Stimulated activated CD8-positive, alpha-beta memory T cell treated with anti-CD3 and anti-CD28 coated beads, Interleukin-15, amount 100 ng/mL, for 24 hours (primary cell): ENCODE data around the gene SNX30.

Experiments used
- DNase-seq: peaks from one replicate; pipeline ENCODE4 v3.0.0-alpha.2; 2020; ENCODE audit warnings: low read depth

SNX30 gene

DNA sequence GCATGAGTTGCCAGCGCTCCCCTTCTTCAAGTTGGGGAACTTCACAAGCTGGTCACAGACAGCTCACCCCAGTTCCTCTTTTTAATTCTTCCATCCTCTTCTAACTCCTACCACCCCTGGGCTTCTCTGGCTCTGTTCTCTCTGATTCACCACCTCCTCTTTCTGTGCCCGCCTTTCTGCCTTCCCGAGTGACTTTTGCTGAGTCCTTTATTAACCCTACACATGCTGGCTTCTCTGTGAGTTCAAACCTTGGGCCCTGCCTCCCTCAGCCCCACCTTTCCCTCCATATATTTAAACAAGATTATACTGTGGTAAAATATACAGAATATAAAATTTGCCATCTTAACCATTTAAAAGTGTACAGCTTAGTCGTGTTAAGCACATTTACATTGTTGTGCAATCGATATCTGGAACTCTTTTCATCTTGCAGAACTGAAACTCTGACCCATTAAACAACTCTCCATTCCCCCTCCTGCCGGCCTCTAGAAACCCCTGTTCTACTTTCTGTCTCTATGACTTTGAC is 108.1 kb downstream of the SNX30 start:
- no peak for DNase-seq

DNA sequence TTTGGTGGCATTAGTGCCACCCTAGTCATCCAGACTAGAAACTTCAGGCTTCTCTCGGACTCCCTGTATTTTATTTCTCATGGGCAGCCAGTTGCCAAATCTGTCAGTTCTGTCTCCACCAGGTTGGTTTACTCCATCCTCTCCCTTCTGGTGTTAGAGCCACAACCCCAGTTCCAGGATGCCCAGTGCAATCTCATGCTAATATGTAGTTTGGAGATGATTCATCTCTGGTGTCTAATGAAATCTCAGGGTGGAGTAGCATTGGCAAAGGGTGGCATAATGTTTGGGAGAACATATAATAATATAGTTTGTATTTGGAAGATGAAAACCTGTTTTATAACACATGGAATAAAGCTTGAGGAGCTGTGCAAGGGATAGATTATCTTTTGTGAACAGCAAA is 109.9 kb downstream of the SNX30 start:
- DNase-seq = no peak

DNA sequence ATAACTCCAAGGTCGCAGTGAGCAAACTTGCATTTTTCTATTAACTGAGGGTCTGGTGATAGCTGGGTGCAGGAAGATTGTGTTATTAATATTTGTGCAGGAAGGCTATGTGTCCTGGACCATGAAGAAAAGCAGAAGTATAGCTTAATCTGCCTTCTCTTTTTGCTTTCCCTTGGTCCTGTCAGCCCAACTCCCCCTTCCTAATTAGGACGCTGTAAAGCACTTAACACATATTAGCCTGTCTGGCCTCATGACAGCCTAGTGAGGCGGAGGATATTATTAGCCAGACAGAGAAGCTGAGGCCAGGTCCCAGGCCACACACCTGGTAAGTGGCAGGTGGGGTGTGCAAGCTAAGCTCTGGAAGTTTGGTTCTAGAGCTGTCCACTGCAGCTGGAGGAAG is 110.6 kb downstream of the SNX30 start:
- DNase-seq = no peak

DNA sequence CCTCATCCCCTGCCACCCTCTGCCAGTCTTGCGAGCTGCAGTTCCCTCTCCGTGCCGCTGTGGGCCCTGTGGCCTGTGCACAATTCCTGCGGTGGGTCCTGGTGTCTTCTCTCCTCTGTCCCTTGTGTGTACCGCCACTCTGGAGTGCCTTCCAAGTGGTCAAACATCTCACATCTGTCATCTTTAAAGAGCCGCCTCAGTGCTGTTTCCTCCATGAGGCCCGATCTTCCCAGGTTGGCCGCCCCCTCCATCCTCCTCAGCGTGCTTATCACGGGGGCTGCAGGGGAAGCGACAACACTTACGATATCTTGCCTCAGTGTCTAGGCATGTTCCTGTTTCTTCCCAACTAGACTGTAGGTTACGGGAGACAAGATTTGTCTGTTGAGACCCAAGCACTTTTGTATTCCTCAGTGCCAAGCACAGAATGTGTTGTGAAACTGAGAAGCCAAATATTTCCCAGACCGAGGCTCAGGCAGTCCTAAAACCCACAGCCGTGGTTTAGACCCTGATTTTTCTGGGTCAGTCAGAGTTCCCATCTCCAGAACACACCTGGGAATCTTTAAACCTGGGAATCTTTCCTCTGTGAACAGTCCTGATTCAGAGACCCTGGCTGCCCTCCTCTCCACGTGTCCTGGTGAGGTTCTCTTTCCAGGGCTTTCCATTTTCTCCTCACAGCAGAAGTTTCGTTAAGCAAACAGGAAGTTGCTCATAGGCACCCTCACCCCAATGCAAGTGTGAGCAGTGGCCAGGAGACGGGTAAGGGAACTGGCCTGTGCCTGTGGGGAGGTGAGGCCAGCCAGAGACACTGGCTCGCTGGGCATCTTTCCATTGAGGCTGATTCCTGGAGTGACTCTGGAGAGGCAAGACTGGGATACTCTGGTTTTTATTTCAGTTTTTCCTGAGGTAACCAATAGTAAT is 111.3 kb downstream of the SNX30 start:
- DNase-seq = no peak

DNA sequence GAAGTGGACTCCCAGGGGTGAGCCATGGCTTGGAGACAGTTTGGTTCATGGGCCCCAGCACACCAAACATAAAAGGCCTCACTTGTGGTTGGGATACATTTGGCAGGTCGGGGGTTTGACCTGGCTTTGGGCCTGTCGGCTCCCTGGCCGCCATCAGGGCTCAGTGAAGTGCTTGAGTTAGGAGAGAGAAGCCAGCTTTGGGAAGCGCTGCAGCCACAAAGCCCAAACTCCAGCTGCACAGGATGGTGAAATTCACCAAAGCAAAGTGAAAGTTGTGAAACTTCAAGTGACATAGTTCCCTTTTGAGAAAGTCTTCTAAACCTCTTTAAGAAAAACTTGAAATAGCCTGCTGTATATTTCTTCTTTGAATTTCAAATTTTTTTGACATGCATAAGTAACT is 112.7 kb downstream of the SNX30 start:
- DNase-seq = no peak

DNA sequence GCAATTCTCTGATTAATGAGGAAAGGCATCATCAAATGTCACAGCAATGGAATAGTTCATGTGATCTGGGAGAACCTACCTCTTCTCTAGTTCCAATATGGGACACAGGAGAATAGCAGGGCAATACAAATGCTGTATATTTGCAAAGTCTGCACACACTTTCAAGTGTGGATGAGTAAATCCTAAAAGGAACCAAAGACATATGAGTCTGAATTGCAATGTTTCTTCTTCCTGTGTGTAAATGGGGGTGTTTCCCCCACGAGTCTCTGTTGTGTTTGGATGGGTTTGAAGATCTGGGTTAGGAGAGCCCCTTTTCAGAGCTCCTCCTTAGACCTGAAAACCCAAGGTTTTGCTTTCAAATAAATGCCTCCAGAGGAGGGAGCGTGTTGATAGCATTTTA is 113.2 kb downstream of the SNX30 start:
- no peak for DNase-seq

DNA sequence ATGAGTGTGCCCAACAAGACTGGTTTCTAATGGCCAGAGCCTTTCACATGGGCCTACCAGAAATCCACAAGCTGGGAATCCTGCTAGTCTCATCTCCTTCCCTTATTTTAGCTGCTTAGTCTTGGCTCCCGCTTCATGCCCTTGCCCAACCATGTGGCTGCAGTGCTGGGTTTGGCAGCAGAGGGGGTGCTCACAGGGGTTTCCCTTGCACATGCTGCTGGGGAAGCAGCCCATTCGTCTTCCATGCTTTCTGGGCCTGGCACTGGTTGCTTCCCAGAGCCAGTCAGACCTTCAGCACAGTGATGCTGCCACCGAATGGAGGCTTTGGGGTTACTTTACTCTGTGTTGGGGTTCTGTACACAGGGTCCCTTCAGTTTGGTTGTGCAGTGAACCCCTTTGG is 113.8 kb downstream of the SNX30 start:
- no peak for DNase-seq

DNA sequence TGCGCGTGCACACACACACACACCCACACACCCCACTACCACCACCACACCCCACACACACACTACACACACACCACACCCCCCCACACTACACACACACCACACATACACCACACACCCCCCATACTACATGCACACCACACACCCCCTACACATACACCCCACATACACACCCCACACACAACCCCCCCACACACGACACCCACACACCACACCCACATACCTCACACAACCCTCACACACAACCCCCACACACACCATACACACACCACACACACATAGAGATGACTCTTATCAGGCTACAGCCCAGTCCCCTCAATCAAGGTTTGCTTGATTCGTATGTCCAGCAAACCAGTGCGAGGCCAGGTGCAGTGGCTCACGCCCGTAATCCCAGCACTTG is 114.4 kb downstream of the SNX30 start:
- no peak for DNase-seq

DNA sequence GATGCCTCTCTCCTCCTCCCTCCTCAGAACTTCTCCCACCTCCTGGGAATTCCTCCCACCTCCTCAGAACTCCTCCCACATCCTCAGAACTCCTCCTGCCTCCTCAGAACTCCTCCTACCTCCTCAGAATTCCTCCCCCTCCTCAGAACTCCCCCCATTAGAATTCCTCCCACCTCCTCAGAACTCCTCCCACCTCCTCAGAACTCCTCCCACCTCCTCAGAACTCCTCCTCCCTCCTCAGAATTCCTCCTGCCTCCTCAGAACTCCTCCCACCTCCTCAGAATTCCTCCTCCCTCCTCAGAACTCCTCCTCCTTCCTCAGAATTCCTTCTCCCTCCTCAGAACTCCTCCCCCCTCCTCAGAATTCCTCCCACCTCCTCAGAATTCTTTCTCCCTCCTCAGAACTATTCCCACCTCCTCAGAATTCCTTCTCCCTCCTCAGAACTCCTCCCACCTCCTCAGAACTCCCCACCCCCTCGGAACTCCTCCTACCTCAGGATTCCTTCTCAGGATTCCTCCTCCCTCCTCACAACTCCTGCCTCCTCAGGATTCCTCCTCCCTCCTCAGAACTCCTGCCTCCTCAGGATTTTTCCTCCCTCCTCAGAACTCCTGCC is 116.2 kb downstream of the SNX30 start:
- no peak for DNase-seq

DNA sequence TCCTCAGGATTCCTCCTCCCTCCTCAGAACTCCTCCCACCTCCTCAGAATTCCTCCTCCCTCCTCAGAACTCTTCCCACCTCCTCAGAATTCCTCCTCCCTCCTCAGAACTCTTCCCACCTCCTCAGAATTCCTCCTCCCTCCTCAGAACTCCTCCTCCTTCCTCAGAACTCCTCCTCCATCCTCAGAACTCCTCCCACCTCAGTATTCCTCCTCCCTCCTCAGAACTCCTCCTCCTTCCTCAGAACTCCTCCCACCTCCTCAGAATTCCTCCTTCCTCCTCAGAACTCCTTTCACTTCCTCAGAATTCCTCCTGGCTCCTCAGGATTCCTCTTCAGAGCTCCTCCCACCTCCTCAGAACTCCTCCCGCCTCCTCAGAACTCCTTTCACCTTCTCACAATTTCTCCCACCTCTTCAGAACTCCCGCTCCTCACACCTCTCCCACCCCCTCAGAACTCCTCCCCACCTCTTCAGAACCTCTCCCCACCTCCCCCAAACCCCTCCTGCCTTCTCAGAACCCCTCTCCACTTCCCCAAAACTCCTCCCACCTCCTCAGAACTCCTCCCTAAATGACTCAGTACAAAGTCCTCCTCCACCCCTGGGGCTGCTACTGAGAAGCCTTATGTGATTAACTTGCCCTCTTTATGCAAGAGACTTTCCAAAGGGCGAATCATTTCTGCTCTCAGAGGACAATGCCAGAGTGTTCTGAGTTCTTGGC is 116.9 kb downstream of the SNX30 start:
- DNase-seq = no peak

DNA sequence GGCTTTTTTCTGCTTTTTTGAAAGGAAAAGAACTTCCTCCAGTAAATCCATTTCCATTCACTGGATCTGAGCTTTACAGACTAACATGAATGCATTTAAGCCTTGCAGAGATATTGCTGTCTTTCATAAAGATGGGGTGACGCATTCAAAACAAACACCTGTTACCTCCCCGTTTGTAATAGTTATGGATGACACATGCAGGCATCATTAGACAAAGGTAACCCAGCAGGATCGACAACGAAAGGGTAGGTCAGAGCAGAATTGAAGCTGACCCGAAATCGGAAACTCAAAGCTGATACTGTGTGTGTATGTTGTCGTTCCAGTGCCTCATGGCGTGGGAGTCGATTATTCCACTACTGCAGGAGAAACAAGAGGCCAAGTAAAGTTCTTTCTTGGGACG is 117.9 kb downstream of the SNX30 start:
- no peak for DNase-seq

DNA sequence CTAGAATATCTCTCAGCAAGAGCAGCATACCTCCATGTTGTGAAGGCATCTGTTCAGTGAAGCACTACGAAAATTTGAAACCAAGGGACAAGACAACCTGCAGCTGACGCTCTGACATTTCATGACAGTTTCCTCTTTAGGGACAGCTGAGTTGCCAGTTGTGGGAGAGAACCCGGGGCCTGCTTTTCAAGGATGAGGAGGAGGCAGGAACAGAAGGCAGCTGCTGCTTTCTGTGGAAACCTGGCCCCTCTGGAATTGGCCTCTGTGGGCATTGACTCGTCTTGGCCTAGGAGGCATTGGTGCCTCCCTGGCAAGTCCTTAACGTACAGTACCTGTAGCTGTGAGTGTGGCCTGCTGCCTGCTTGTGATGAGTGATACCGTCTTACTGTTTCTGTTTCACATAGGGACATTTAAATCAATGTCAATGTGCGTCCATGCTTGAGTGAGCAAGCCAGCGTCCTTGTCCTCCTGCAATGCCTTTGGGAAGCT is 118.5 kb downstream of the SNX30 start:
- no peak for DNase-seq

DNA sequence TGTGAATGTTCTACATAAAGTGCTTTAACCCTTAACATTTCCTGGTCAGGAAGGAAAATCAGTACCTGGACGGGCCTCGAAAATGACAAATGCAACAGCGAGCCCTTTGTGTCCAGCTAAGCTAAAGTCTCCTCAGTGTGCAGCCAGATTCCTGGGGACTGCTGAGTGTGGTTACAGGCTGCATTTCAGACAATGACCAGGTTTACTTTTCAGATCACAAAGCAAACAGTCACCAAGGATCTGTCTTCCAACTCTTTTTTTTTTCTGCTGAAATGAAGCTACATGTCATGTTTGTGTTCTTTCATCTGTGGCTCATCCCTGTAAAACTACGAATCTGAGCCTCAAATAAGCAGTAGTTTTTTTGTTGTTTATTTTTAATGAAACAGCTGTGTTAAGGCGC is 119.4 kb downstream of the SNX30 start:
- no peak for DNase-seq

DNA sequence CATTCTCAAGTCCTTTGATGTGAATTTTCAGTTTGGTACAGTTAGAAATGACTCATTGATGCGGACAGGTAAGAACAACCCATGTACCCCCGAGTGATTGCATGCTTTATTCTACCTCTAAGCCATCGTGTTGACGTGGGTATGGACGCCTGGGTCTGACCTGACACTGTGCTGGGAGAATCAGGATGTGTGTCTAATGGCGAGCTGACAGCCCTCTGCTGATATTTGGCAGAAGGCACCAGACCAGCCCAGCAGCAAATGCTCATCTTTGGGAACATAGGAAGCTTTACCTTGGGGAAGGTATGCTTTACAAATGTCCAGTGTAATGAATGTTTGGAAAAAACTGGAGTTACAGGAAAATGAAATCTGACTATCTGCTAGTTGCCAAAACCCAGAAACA is 120.0 kb downstream of the SNX30 start:
- DNase-seq = no peak

DNA sequence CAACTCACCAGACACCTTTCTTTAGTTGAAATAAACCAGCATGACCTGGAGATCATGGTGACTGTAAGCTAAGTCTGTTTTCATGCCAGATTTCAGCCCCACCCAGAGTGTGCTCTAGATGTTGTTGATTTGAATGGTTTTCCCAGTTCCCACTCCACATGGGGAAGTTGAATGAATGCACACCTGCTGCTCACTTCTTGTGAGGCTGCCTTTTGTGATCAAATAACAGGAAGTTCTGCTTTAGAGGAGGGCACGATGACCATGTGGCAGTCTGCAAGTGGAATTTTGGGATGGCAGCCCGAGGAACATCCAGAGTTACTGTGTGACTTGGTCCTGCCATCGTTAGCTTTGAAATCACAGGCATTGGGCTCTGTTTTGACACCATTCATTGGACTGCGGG is 121.5 kb downstream of the SNX30 start:
- DNase-seq = no peak

DNA sequence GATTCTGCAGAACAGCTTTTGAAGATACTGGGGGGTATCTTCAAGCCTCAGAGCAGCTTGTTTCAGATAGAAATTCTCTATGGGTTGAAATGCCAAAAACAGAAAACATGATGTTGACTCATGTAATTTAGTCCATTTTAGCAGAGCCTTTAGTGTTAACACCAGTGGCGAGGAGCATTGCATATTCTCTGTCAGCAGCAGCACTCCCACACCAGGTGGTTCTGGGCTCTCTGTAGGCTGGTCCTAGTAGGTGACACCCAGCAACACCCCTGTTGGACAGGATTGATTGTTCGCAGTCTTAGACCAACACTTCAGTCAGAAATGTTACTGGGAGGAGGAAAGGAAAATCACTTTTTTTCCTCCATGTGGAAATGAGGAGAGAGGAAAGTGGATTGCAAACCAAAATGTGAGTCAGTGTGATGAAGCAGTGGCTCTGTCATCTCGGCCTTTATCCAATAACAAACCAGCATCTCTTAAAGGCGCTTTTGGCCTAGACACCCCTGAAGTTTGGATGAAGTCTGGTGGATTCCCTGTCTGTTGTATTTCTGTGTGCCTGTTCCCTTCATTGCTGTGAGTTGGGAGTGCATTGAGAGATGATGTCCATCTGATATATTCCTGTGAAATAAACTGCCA is 123.3 kb downstream of the SNX30 start:
- no peak for DNase-seq

DNA sequence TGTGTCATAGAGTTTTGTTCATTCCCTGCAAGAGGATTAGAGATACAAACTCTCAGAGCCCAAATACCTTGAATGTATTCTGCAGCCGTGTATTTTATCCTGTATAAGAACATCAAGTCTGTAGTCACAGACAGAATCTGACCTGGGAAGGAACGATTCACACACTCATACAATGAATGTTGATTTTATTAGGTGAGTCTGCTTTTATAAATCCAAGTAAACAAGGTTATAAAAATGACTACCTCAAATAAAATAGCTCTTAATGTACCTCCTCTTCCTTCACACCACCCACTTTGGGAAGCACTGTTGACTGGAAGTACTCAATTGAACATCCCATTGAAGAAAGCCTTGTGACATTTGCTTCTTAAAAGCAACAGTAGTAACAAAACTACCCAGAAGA is 128.2 kb downstream of the SNX30 start:
- DNase-seq = no peak

DNA sequence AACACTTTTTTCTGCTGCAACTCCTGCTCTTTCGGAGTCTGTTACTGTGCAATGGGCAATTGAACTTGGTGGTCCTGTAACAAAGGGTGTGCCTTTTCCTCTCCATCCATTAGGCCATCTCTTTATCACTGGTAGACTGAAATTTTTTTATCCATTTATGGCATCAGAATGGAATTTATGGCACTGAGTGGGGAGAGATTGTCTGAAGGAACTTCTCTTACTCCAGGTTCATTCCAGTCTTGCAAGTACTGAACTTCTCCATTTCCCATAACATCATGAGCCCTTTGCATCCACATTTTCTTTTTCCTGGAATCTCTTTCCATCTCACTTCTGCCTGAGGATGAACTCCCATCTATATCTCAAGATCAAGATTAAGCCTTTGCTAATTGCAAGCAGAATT is 130.1 kb downstream of the SNX30 start:
- no peak for DNase-seq

DNA sequence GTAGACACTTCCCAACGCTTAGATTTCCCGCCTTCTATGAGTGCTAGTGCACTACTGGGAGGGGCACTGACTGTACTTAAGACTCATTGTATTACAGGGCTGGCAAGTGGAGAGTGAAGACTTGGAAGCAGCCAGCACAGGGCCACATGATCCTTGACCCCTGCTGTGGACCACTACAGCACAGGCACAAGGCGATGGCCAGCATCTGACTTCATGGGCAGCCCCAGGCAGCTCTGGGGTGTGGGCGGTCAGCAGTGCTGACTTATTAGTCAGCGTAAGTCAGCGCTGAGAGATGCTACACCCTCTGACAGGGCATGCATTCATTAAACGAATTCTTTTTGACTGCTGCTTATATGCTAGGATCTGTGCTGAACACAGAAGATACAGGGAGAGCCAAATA is 130.8 kb downstream of the SNX30 start:
- no peak for DNase-seq

DNA sequence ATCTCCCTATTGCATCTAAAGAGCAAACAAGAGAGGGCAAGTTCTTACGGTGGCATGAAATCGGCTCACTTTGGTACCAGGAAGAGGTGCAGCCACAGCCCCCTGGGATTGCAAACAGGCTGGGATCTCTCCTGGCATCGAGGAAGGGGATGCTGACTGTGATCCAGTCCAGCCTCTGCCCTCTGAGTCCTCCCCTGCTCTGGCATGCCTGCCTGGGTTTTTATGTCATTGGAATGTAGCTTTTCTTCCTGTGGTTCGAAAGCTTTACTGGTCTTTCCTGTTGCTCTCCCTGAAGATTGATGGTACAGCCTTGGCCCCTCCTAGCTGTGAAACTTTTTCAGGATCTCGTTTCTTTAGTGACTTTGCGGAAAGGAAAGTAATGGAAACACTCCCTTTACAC is 133.5 kb downstream of the SNX30 start:
- no peak for DNase-seq

DNA sequence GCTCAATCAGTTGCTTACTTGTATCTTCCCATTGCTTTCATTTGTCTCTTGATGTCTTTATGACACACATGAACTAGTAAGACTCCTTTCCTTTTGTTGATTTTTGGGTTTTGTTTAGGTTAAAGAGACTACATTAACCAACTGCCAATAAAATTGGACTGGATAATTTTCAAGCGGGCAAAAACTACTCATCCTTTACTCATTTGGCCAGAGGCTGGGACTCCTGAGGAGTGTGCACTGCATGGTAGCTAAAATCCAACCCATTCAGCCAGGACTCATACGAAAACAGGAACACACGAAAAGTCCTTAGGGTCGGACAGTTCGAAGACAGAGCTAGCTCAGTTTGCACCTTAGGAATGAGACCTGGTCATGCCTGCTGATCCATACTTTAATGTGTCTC is 134.2 kb downstream of the SNX30 start:
- DNase-seq = no peak

DNA sequence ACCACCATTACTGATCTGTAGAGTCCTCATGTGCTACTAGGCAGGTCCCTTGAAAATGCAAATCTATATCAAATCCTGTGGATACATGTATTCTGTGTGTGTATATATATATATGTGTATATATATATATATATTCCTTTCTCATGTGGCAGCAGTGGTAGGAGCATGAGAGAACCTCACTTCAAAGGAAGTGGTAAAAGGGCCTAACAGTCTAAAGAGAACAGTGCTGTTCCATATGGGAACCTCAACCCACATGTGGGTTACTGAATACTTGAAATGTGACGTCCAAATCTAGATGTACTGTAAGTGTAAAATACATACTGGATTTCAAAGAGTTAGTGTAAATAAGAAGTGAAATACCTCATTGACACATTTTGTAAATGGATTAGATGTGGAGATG is 134.8 kb downstream of the SNX30 start:
- DNase-seq = no peak
